Neural cell (in vitro differentiated cells): ENCODE measurements around the gene CLIC4. TPM values are rescaled to one million over a fixed set of nuclear protein-coding genes. Genes with fewer than 3 reads are reported as not detected.

Source experiments
- H2AFZ ChIP-seq: fragments of 200-600, 300-800 bp; sonication (generic), shearing (Covaris generic); 2 replicates; pipeline ENCODE4 v1.6.0; 2014; ENCODE audit warnings: low read depth, mild to moderate bottlenecking, antibody characterized with exemption, low read length, moderate library complexity
- H3F3A ChIP-seq: fragments of 200-600 bp; shearing (Covaris generic); 2 replicates; pipeline ENCODE4 v1.6.1; 2016; ENCODE audit warnings: mild to moderate bottlenecking, moderate library complexity, mixed read lengths, antibody characterized with exemption, low read length; ENCODE audit not compliant: insufficient read depth, poor library complexity, severe bottlenecking
- H3K27ac ChIP-seq: fragments of 200-600, 300-800 bp; sonication (generic), shearing (Covaris generic); 2 replicates; pipeline ENCODE4 v1.5.1; 2014; ENCODE audit warnings: mild to moderate bottlenecking, low read length, moderate library complexity
- H3K27me3 ChIP-seq: fragments of 300-800, 200-600 bp; sonication (generic), shearing (Covaris generic); 2 replicates; pipeline ENCODE4 v1.6.0; 2014; ENCODE audit warnings: mild to moderate bottlenecking, low read depth, low read length, moderate library complexity; ENCODE audit not compliant: insufficient read depth
- H3K36me3 ChIP-seq: fragments of 300-800, 200-600 bp; sonication (generic), shearing (Covaris generic); 2 replicates; pipeline ENCODE4 v1.5.1; 2014; ENCODE audit warnings: mild to moderate bottlenecking, antibody characterized with exemption, low read length, moderate library complexity; ENCODE audit not compliant: insufficient read depth
- H3K4me2 ChIP-seq: fragments of 300-800, 200-600 bp; sonication (generic), shearing (Covaris generic); 2 replicates; pipeline ENCODE4 v1.6.0; 2014; ENCODE audit warnings: mild to moderate bottlenecking, low read length
- H3K4me3 ChIP-seq: fragments of 300-800, 200-600 bp; sonication (generic), shearing (Covaris generic); 2 replicates; pipeline ENCODE4 v1.5.1; 2014; ENCODE audit warnings: mild to moderate bottlenecking, low read length, moderate library complexity
- H3K79me2 ChIP-seq: fragments of 200-600 bp; shearing (Covaris generic); replicated peaks from 2 replicates; pipeline ENCODE4 v1.6.0; 2014; ENCODE audit warnings: mild to moderate bottlenecking, low read length, moderate library complexity; ENCODE audit not compliant: insufficient read depth
- H3K9ac ChIP-seq: fragments of 300-800, 200-600 bp; sonication (generic), shearing (Covaris generic); 2 replicates; pipeline ENCODE4 v1.6.1; 2016; ENCODE audit warnings: mild to moderate bottlenecking, low read length, mixed read lengths
- H3K9me2 ChIP-seq: fragments of 200-600 bp; shearing (Covaris generic); 2 replicates; pipeline ENCODE4 v1.6.1; 2016; ENCODE audit warnings: mild to moderate bottlenecking, low read length, mixed read lengths; ENCODE audit not compliant: insufficient read depth
- H3K9me3 ChIP-seq: fragments of 200-600, 300-800 bp; sonication (generic), shearing (Covaris generic); 2 replicates; pipeline ENCODE4 v1.6.1; 2016; ENCODE audit warnings: mild to moderate bottlenecking, mixed run types, low read length, moderate library complexity, mixed read lengths
- H4K20me1 ChIP-seq: fragments of 200-600 bp; shearing (Covaris generic); 2 replicates; pipeline ENCODE4 v1.6.1; 2016; ENCODE audit warnings: mild to moderate bottlenecking, mixed run types; ENCODE audit not compliant: insufficient read depth
- EP300 ChIP-seq: fragments of 450-650 bp; conservative IDR thresholded peaks from 2 replicates; pipeline ENCODE4 v1.6.1; 2014; ENCODE audit warnings: antibody characterized with exemption, mild to moderate bottlenecking, moderate library complexity; ENCODE audit not compliant: poor library complexity, severe bottlenecking
- EZH2 ChIP-seq: fragments of 200-600, 300-800 bp; shearing (Covaris generic), sonication (generic); IDR thresholded peaks from 2 replicates; pipeline ENCODE4 v1.6.1; 2014; ENCODE audit warnings: antibody characterized with exemption, low read length, borderline replicate concordance, mild to moderate bottlenecking; ENCODE audit not compliant: insufficient read depth, poor library complexity, severe bottlenecking
- MXI1 ChIP-seq: fragments of 450-650 bp; conservative IDR thresholded peaks from 2 replicates; pipeline ENCODE4 v1.6.1; 2014; ENCODE audit warnings: antibody characterized with exemption, mild to moderate bottlenecking; ENCODE audit not compliant: poor library complexity, severe bottlenecking
- POLR2AphosphoS5 ChIP-seq: IDR thresholded peaks from 2 replicates; pipeline ENCODE4 v1.6.1; 2012
- RAD21 ChIP-seq: fragments of 450-650 bp; conservative IDR thresholded peaks from 2 replicates; pipeline ENCODE4 v1.6.1; 2014; ENCODE audit warnings: antibody characterized with exemption, mild to moderate bottlenecking, moderate library complexity
- SMC3 ChIP-seq: fragments of 450-650 bp; conservative IDR thresholded peaks from 2 replicates; pipeline ENCODE4 v1.6.1; 2014; ENCODE audit warnings: antibody characterized with exemption, mild to moderate bottlenecking, moderate library complexity; ENCODE audit not compliant: poor library complexity
- TAF1 ChIP-seq: IDR thresholded peaks from 2 replicates; pipeline ENCODE4 v1.6.1; 2012; ENCODE audit warnings: low read depth
- polyA plus RNA-seq: library from polyadenylated mRNA; depleted of rRNA; stranded (reverse); fragments of >200 nt; gene quantifications from 2 replicates; pipeline ENCODE4 v1.2.3, GENCODE V29; 2014
- TF ChIP-seq, protein P1 (sequence below): IDR thresholded peaks from 2 replicates; pipeline ENCODE4 v1.6.1; 2012; ENCODE audit warnings: borderline replicate concordance
- TF ChIP-seq, protein P2 (sequence below): fragments of 450-650 bp; IDR thresholded peaks from 2 replicates; pipeline ENCODE4 v1.5.1; 2014; ENCODE audit warnings: antibody characterized with exemption, mild to moderate bottlenecking, moderate library complexity; ENCODE audit not compliant: poor library complexity, severe bottlenecking

CLIC4 gene
- polyA plus RNA-seq, 1 donor from 2014 or later: 133 TPM

DNA sequence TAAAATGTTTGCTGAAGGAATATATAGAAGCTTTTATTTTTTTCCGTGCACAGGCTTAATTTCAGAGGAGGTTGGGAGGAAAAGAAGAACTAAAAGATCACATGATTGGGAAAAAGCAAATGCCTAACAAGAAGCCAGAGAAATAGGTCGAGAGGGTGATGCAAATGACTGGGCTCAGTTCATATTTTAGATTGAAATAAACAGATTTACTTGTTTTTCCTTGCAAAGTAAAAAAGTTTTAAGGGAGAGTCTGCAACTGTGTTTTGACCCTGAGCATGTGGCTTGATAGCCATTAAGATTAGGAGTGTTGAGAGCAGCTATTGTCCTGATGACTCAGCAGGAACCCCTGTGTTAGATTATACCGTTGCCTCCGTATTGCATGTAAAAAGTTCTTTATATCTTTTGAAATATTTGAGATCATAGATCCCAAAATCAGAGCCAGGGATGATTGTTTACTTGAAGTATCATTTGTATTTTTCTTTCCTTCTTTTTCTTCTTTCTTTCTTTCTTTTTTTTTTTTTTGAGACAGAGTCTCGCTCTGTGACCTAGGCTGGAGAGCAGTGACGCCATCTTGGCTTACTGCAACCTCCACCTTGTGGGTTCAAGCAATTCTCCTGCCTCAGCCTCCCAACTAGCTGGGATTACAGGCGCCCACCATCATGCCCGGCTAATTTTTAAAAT lies 20.2 kb downstream of the CLIC4 start:
- Histone ChIP-seq H3K27ac (no peak overlapping the region), H3K36me3 (no peaks in the 10 kb centered on the region), H3K4me3 (no peak overlapping the region), H3K4me2 (no peak overlapping the region), H3K27me3 (no peaks in the 10 kb centered on the region), H2AFZ (no peak overlapping the region), H3K9me3 (no peaks in the 10 kb centered on the region), H3K79me2 (peaks cover 56% of the 10 kb centered on the region), H3K9me2 (no peaks in the 10 kb centered on the region), H3K9ac (no peak overlapping the region), H3F3A (no peaks in the 10 kb centered on the region), H4K20me1 (no peaks in the 10 kb centered on the region)
- TF ChIP-seq EZH2 (no peak), POLR2AphosphoS5 (no peak), RAD21 (no peak), TAF1 (no peak), SMC3 (no peak), EP300 (no peak), MXI1 (no peak)
- TF ChIP-seq, protein P1, sequence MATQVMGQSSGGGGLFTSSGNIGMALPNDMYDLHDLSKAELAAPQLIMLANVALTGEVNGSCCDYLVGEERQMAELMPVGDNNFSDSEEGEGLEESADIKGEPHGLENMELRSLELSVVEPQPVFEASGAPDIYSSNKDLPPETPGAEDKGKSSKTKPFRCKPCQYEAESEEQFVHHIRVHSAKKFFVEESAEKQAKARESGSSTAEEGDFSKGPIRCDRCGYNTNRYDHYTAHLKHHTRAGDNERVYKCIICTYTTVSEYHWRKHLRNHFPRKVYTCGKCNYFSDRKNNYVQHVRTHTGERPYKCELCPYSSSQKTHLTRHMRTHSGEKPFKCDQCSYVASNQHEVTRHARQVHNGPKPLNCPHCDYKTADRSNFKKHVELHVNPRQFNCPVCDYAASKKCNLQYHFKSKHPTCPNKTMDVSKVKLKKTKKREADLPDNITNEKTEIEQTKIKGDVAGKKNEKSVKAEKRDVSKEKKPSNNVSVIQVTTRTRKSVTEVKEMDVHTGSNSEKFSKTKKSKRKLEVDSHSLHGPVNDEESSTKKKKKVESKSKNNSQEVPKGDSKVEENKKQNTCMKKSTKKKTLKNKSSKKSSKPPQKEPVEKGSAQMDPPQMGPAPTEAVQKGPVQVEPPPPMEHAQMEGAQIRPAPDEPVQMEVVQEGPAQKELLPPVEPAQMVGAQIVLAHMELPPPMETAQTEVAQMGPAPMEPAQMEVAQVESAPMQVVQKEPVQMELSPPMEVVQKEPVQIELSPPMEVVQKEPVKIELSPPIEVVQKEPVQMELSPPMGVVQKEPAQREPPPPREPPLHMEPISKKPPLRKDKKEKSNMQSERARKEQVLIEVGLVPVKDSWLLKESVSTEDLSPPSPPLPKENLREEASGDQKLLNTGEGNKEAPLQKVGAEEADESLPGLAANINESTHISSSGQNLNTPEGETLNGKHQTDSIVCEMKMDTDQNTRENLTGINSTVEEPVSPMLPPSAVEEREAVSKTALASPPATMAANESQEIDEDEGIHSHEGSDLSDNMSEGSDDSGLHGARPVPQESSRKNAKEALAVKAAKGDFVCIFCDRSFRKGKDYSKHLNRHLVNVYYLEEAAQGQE: no peak
- TF ChIP-seq, protein P2, sequence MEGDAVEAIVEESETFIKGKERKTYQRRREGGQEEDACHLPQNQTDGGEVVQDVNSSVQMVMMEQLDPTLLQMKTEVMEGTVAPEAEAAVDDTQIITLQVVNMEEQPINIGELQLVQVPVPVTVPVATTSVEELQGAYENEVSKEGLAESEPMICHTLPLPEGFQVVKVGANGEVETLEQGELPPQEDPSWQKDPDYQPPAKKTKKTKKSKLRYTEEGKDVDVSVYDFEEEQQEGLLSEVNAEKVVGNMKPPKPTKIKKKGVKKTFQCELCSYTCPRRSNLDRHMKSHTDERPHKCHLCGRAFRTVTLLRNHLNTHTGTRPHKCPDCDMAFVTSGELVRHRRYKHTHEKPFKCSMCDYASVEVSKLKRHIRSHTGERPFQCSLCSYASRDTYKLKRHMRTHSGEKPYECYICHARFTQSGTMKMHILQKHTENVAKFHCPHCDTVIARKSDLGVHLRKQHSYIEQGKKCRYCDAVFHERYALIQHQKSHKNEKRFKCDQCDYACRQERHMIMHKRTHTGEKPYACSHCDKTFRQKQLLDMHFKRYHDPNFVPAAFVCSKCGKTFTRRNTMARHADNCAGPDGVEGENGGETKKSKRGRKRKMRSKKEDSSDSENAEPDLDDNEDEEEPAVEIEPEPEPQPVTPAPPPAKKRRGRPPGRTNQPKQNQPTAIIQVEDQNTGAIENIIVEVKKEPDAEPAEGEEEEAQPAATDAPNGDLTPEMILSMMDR: no peak

DNA sequence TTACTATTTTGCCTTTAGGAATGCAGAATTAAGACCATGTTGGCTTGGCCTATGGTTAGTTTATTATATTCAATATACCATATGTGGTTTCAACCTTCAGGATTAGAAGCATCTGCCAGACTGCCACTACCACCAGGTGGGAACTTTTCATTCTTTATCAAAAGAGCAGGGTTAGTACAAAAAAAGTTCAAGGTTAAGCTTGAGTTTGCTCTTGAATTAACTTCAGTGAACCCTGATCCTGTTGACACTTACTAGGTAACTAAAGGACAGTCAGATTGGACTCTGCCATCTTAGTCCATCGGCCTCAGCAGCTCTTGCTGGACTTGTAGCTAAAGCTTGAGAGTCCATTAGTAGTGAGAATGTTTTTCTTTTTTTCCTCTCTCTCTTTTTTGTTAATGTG lies 22.1 kb downstream of the CLIC4 start:
- Histone ChIP-seq H3K9me2 (no peaks in the 10 kb centered on the region), H3F3A (no peaks in the 10 kb centered on the region), H4K20me1 (no peaks in the 10 kb centered on the region), H3K27me3 (no peaks in the 10 kb centered on the region), H3K4me2 (no peak overlapping the region), H3K27ac (no peak overlapping the region), H3K9me3 (no peaks in the 10 kb centered on the region), H3K79me2 (peaks cover 44% of the 10 kb centered on the region), H3K36me3 (no peaks in the 10 kb centered on the region), H2AFZ (no peak overlapping the region), H3K9ac (no peak overlapping the region), H3K4me3 (no peak overlapping the region)
- TF ChIP-seq MXI1 (no peak), RAD21 (no peak), SMC3 (no peak), POLR2AphosphoS5 (no peak), EZH2 (no peak), EP300 (no peak), TAF1 (no peak)
- TF ChIP-seq, protein P1: no peak
- TF ChIP-seq, protein P2: no peak
